NCI-H2196 treated with DMSO at 0.1 percent for 48 hours (cell line): ENCODE data around the gene ANKRD11.
"Not testable (repeated sequence)": the region's sequence is repeated elsewhere in the genome, so short reads cannot be mapped to it uniquely, and the experiment has no call there.

Experiments used
- DNase-seq: peaks from one replicate; lab custom pipeline; 2025; ENCODE audit not compliant: unreplicated experiment; lab: John Stamatoyannopoulos, UW

ANKRD11 gene

GRCh38 chr16:89369266-89369895 lies 121.0 kb downstream of the ANKRD11 start:
- DNase-seq = no peak

- DNase-seq = no peak
Observed at GRCh38 chr16:89368604-89369249, 121.6 kb downstream of the ANKRD11 start.

- no peak for DNase-seq
Observed at GRCh38 chr16:89367538-89367915, 122.8 kb downstream of the ANKRD11 start.

- DNase-seq = no peak
Observed at GRCh38 chr16:89366561-89367537, 123.5 kb downstream of the ANKRD11 start.

GRCh38 chr16:89365996-89366395 lies 124.4 kb downstream of the ANKRD11 start:
- no peak for DNase-seq

GRCh38 chr16:89365044-89365467 lies 125.3 kb downstream of the ANKRD11 start:
- no peak for DNase-seq

- DNase-seq = no peak
Observed at GRCh38 chr16:89364606-89365005, 125.8 kb downstream of the ANKRD11 start.

- DNase-seq = no peak
Observed at GRCh38 chr16:89363621-89364393, 126.6 kb downstream of the ANKRD11 start.

GRCh38 chr16:89362540-89363223 lies 127.7 kb downstream of the ANKRD11 start:
- not testable (repeated sequence) for DNase-seq

- DNase-seq = no peak
Observed at GRCh38 chr16:89361751-89362539, 128.4 kb downstream of the ANKRD11 start.

- DNase-seq = no peak
Observed at GRCh38 chr16:89360760-89361435, 129.5 kb downstream of the ANKRD11 start.

GRCh38 chr16:89359264-89360147 lies 130.9 kb downstream of the ANKRD11 start:
- DNase-seq = no peak

- no peak for DNase-seq
Observed at GRCh38 chr16:89358030-89359005, 132.0 kb downstream of the ANKRD11 start.

GRCh38 chr16:89357055-89357816 lies 133.1 kb downstream of the ANKRD11 start:
- DNase-seq = no peak

GRCh38 chr16:89355686-89356085 lies 134.7 kb downstream of the ANKRD11 start:
- no peak for DNase-seq

- DNase-seq = no peak
Observed at GRCh38 chr16:89355007-89355406, 135.4 kb downstream of the ANKRD11 start.
